ENCODE measurements around the gene KLC1. TPM values are rescaled to one million over a fixed set of nuclear protein-coding genes. Genes with fewer than 3 reads are reported as not detected.

The KLC1 gene
- total and polyA plus RNA-seq, 4 donors = 207 to 505 (median 402) TPM

DNA sequence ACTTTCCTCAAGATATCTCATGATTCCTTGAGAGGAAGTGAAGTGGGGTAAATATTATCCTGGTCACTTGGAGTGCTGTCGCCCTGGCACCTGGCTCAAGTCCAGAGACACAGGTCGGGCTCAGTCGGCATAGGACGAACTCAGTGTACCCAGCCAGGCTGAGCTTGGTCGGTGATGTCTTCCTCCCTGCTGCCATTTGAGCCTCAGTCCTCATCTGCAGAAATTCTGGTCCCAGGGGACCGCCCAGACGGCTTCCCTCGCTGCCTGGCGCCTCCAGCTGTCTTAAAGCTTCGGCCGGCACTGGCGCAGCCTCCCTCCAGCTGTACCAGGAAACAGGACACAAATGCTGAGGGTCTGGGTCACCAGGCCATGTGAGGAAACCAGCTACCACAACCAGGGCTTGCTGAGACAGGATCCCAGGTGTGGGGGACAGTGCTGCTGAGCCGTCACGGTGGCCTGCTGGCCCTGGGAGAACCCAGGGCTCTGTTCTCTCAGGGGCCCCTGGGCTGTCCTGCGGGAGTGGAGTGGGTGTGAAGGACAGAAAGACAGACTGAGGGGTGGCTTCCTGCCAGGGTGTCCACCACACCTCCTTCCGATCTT lies 5.0 kb upstream of the KLC1 start:
- H3K9me3 ChIP-seq (ENCODE audit: control insufficient read depth, insufficient read depth, low read length) = no peaks in the 10 kb centered on the region
- no peaks in the 10 kb centered on the region for H3K27me3 ChIP-seq (ENCODE audit: control insufficient read depth, insufficient read depth, low read length)
- peaks cover 19% of the 10 kb centered on the region for H3K4me1 ChIP-seq (ENCODE audit: control insufficient read depth, insufficient read depth, low read length)
- no peaks in the 10 kb centered on the region for H3K36me3 ChIP-seq (ENCODE audit: control insufficient read depth, insufficient read depth, low read length)
- 73% methylated on average over 16 of the region's 16 CpGs for WGBS (ENCODE audit: insufficient coverage)
- H3K4me3 ChIP-seq (ENCODE audit: low read depth, low read length) = no peak overlapping the region
- no peak for DNase-seq (ENCODE audit: low read depth in 4 of 6, low spot score in 6 of 6)
- H3K27ac ChIP-seq (ENCODE audit: low read depth, low read length) = no peak overlapping the region

- WGBS (ENCODE audit: insufficient coverage) = 71% methylated on average over 10 of the region's 10 CpGs
- H3K36me3 ChIP-seq (ENCODE audit: control insufficient read depth, insufficient read depth, low read length) = no peaks in the 10 kb centered on the region
Measured at GRCh38 chr14:103624860-103625259, 4.2 kb upstream of the KLC1 start.

GRCh38 chr14:103625356-103626095 lies 3.5 kb upstream of the KLC1 start:
- Histone ChIP-seq H3K4me1 (ENCODE audit: control insufficient read depth, insufficient read depth, low read length) (peaks cover 19% of the 10 kb centered on the region), H3K27ac (ENCODE audit: low read depth, low read length) (no peak overlapping the region), H3K36me3 (ENCODE audit: control insufficient read depth, insufficient read depth, low read length) (no peaks in the 10 kb centered on the region), H3K9me3 (ENCODE audit: control insufficient read depth, insufficient read depth, low read length) (no peaks in the 10 kb centered on the region), H3K4me3 (ENCODE audit: low read depth, low read length) (no peak overlapping the region), H3K27me3 (ENCODE audit: control insufficient read depth, insufficient read depth, low read length) (no peaks in the 10 kb centered on the region)
- no peak for DNase-seq (ENCODE audit: low read depth in 4 of 6, low spot score in 6 of 6)
- WGBS (ENCODE audit: insufficient coverage) = 70% methylated on average over 4 of the region's 11 CpGs

More at GRCh38 chr14:103624860-103625259, 4.2 kb upstream of the KLC1 start:
- no peak overlapping the region for H3K27ac ChIP-seq (ENCODE audit: low read depth, low read length)
- DNase-seq (ENCODE audit: low read depth in 4 of 6, low spot score in 6 of 6) = no peak
- H3K4me1 ChIP-seq (ENCODE audit: control insufficient read depth, insufficient read depth, low read length) = peaks cover 19% of the 10 kb centered on the region
- no peaks in the 10 kb centered on the region for H3K27me3 ChIP-seq (ENCODE audit: control insufficient read depth, insufficient read depth, low read length)
- H3K4me3 ChIP-seq (ENCODE audit: low read depth, low read length) = no peak overlapping the region
- no peaks in the 10 kb centered on the region for H3K9me3 ChIP-seq (ENCODE audit: control insufficient read depth, insufficient read depth, low read length)

DNA sequence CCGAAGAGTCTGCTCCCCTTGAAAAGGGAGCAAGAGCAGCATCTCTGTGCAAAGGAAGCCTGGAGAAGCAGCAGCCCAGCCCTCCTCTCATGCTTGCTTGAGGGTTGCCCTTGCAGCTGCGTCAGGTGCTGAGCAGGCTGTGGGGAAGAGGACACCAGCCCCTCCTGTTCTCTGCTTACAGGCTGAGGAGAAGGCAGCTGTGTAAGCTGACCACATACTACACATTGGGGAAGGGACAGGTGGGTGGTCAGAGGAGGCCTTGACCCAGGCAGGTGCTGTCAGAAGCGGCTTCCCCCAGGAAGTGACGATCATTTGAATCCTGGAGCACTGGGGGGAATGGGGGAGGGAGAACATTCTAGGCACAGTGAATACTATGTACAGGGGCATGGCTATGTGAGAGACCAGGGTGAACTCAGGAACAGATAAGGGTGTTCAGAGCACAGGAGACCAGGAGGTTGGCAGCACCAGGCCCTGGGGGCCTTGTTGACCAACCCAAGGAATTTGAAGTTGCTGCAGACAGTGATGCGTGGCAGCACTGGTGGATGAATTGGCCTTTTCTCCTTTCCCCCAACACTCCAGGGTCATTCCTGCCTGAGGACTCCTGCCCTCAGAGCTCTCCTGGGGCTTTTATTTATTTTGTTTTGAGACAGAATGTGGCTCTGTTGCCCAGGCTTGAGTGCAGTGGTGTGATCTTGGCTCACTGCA lies 2.7 kb upstream of the KLC1 start:
- no peaks in the 10 kb centered on the region for H3K9me3 ChIP-seq (ENCODE audit: control insufficient read depth, insufficient read depth, low read length)
- no peak for DNase-seq (ENCODE audit: low read depth in 4 of 6, low spot score in 6 of 6)
- H3K4me3 ChIP-seq (ENCODE audit: low read depth, low read length) = no peak overlapping the region
- H3K36me3 ChIP-seq (ENCODE audit: control insufficient read depth, insufficient read depth, low read length) = peaks cover 3% of the 10 kb centered on the region
- H3K4me1 ChIP-seq (ENCODE audit: control insufficient read depth, insufficient read depth, low read length) = peaks cover 24% of the 10 kb centered on the region
- H3K27me3 ChIP-seq (ENCODE audit: control insufficient read depth, insufficient read depth, low read length) = no peaks in the 10 kb centered on the region
- no peak overlapping the region for H3K27ac ChIP-seq (ENCODE audit: low read depth, low read length)
- WGBS (ENCODE audit: insufficient coverage) = 87% methylated on average over 4 of the region's 5 CpGs

- no peak for DNase-seq (ENCODE audit: low read depth in 4 of 6, low spot score in 6 of 6)
- over 99% methylated on average over 7 of the region's 16 CpGs for WGBS (ENCODE audit: insufficient coverage)
- H3K9me3 ChIP-seq (ENCODE audit: control insufficient read depth, insufficient read depth, low read length) = no peaks in the 10 kb centered on the region
- no peaks in the 10 kb centered on the region for H3K27me3 ChIP-seq (ENCODE audit: control insufficient read depth, insufficient read depth, low read length)
- H3K4me1 ChIP-seq (ENCODE audit: control insufficient read depth, insufficient read depth, low read length) = peaks cover 33% of the 10 kb centered on the region
- no peak overlapping the region for H3K27ac ChIP-seq (ENCODE audit: low read depth, low read length)
- no peak overlapping the region for H3K4me3 ChIP-seq (ENCODE audit: low read depth, low read length)
- H3K36me3 ChIP-seq (ENCODE audit: control insufficient read depth, insufficient read depth, low read length) = peaks cover 6% of the 10 kb centered on the region
Measured at GRCh38 chr14:103627073-103628025, 1.7 kb upstream of the KLC1 start.

DNA sequence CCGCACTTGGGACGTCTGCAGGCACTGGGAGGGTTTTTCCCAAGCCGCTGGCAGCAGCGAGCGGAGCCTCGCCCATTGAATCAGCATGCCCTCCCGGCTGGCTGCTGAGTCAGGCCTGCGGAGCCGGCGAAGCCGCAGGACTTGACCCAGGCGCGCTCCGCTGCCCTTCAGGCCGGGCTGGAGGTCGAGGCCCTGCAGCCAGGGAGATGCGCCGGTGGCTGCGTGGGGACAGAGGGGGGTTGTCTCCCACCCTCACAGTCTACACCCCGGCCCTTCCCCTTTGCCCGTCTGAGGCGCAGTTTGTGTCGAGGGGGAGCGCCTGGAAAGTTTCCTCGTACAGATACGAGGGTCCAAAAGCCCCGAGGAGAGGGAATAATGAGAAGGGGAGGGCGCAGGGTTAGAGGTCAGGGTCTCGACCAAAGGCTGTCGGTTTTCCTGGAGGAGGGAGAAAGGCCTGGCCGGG lies 759 bp upstream of the KLC1 start:
- H3K4me3 ChIP-seq (ENCODE audit: low read depth, low read length) = peak overlapping the region; percentile 70
- DNase-seq (ENCODE audit: low read depth in 4 of 6, low spot score in 6 of 6) = peak in 2 of 6 donors; percentile 15 to 56
- H3K36me3 ChIP-seq (ENCODE audit: control insufficient read depth, insufficient read depth, low read length) = peaks cover 12% of the 10 kb centered on the region
- 6% methylated on average over 23 of the region's 31 CpGs for WGBS (ENCODE audit: insufficient coverage)
- no peaks in the 10 kb centered on the region for H3K9me3 ChIP-seq (ENCODE audit: control insufficient read depth, insufficient read depth, low read length)
- H3K27me3 ChIP-seq (ENCODE audit: control insufficient read depth, insufficient read depth, low read length) = no peaks in the 10 kb centered on the region
- H3K4me1 ChIP-seq (ENCODE audit: control insufficient read depth, insufficient read depth, low read length) = peaks cover 33% of the 10 kb centered on the region
- H3K27ac ChIP-seq (ENCODE audit: low read depth, low read length) = peak overlapping the region; percentile 92

DNA sequence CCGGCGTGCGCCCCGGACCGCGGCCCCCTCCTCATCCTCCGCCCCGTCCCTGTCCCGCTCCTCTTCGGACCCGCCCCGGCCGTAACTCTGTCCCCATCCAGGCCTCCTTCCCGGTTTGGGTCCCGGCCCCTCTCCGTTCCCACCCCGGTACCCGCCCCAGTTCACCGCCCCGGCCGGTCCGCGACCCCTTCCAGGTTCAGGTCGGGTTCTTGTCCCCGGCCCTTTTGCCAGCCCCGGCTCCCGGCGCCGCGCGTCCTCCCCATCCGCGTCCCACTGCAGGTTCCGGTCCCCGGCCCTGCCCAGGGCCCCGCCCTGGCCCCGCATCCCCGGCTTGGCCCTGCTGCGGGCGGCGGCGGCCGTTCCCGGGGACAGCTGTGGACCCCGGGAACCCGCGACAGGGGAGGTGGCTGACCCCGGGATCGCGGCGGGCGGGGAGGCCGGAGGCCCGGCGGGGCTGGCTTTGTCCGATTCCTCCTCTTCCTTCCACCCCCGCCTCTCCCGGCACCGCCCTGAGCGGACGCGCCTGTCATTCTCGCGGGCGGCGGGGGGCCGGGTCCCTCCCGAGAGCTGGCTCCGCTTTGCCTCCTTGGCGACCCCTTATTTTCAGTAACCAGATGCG lies 601 bp downstream of the KLC1 start:
- no peaks in the 10 kb centered on the region for H3K9me3 ChIP-seq (ENCODE audit: control insufficient read depth, insufficient read depth, low read length)
- WGBS (ENCODE audit: insufficient coverage) = 0% methylated on average over 71 of the region's 71 CpGs
- H3K36me3 ChIP-seq (ENCODE audit: control insufficient read depth, insufficient read depth, low read length) = peaks cover 18% of the 10 kb centered on the region
- DNase-seq (ENCODE audit: low read depth in 4 of 6, low spot score in 6 of 6) = peak in 3 of 6 donors; percentile 6 to 66 (median 57)
- H3K27ac ChIP-seq (ENCODE audit: low read depth, low read length) = peak overlapping the region; percentile 92
- peaks cover 29% of the 10 kb centered on the region for H3K4me1 ChIP-seq (ENCODE audit: control insufficient read depth, insufficient read depth, low read length)
- no peaks in the 10 kb centered on the region for H3K27me3 ChIP-seq (ENCODE audit: control insufficient read depth, insufficient read depth, low read length)
- H3K4me3 ChIP-seq (ENCODE audit: low read depth, low read length) = peak overlapping the region; percentile 70

DNA sequence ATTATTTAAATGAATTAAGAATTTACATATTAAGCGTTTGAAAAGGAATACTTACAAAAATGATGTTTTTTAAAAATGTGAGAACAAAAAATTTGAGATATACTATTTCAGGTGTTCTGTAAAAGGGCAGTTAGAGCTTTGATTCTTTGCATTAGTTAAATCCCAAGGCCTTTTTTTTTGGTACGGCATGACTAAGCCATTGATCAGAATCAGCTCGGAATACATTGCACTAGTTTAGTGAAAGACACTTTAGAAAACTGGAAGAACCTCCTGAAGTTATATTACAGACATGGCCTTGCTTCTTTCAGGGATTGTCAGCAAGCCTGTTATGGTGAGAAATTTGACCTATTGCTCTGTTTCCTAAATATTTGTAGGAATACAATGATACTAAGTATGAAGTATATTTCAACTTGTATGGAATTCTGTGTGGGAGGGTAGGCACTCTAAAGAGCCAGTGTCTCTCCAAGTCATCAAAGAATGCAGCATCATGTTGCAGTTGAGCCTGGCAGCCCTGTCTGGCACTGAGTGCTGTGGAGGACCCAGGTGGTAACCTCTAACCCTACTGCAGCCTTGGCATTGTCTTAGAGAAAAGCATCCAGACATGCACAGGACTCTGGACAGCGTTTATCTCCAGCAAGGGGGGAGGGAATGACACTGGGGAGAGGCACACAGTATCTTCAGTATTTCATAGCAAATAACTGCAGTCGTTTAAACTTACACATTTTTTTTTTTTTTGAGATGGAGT lies 1.5 kb downstream of the KLC1 start:
- Histone ChIP-seq H3K27me3 (ENCODE audit: control insufficient read depth, insufficient read depth, low read length) (no peaks in the 10 kb centered on the region), H3K9me3 (ENCODE audit: control insufficient read depth, insufficient read depth, low read length) (no peaks in the 10 kb centered on the region), H3K27ac (ENCODE audit: low read depth, low read length) (no peak overlapping the region), H3K4me1 (ENCODE audit: control insufficient read depth, insufficient read depth, low read length) (peaks cover 29% of the 10 kb centered on the region), H3K4me3 (ENCODE audit: low read depth, low read length) (peak overlapping the region; percentile 70), H3K36me3 (ENCODE audit: control insufficient read depth, insufficient read depth, low read length) (peaks cover 22% of the 10 kb centered on the region)
- WGBS (ENCODE audit: insufficient coverage) = no CpG with 5 or more reads among the region's 5 CpGs
- DNase-seq (ENCODE audit: low read depth in 4 of 6, low spot score in 6 of 6) = peak in 1 of 6 donors; percentile 15

Measured in spinal cord (tissue), 10 donors.